Effector memory CD4-positive, alpha-beta T cell (primary cell): Measurements from ENCODE around the gene SH2D4B.

Experiments used
- DNase-seq, 3 donors: peaks; one replicate each; pipeline ENCODE4 v3.0.0-alpha.2; 2020
- H3K27ac ChIP-seq: 2 replicates; pipeline ENCODE4 v1.7.0; 2013; ENCODE audit warnings: mild to moderate bottlenecking, low read length, moderate library complexity; ENCODE audit not compliant: insufficient read depth, poor library complexity, severe bottlenecking
- H3K27me3 ChIP-seq: replicated peaks from 2 replicates; pipeline ENCODE4 v1.7.0; 2013; ENCODE audit warnings: mild to moderate bottlenecking, low read length; ENCODE audit not compliant: insufficient read depth, control insufficient read depth, poor library complexity, severe bottlenecking
- H3K36me3 ChIP-seq: 2 replicates; pipeline ENCODE4 v1.7.0; 2013; ENCODE audit warnings: mild to moderate bottlenecking, low read length, moderate library complexity; ENCODE audit not compliant: control insufficient read depth, insufficient read depth
- H3K4me1 ChIP-seq: 2 replicates; pipeline ENCODE4 v1.7.0; 2013; ENCODE audit warnings: low read length, mild to moderate bottlenecking; ENCODE audit not compliant: control insufficient read depth, insufficient read depth, poor library complexity, severe bottlenecking
- H3K4me3 ChIP-seq: 2 replicates; pipeline ENCODE4 v1.7.0; 2013; ENCODE audit warnings: low read length, low read depth, mild to moderate bottlenecking; ENCODE audit not compliant: insufficient read depth, poor library complexity, severe bottlenecking
- H3K9me3 ChIP-seq: 2 replicates; pipeline ENCODE4 v1.7.0; 2013; ENCODE audit warnings: mild to moderate bottlenecking, low read length, moderate library complexity; ENCODE audit not compliant: control insufficient read depth
- total RNA-seq, 3 donors: gene quantifications; one replicate each; lab custom pipeline; 2026; lab: John Stamatoyannopoulos, UW

Gene SH2D4B
- 0.35 to 1.5 (median 0.58) reads per million in 3 donors for total RNA-seq

GRCh38 chr10:80537736-80538480, at the start of gene SH2D4B:
SH2D4B (plus strand) TSS chr10:80537902; CDS start chr10:80538332, 430 bp downstream.
- H3K27me3 ChIP-seq, result no peaks in the 10 kb centered on the region
- no peak for DNase-seq
- no peak within 1 kb of the TSS for H3K4me3 ChIP-seq
- H3K4me1 ChIP-seq, result peaks cover 4% of the 10 kb centered on the region
- peak within 1 kb of the TSS; percentile 93 for H3K27ac ChIP-seq
- no peaks in the 10 kb centered on the region for H3K36me3 ChIP-seq
- H3K9me3 ChIP-seq, result no peaks in the 10 kb centered on the region

GRCh38 chr10:80488539-80489066, 49.1 kb upstream of the SH2D4B start:
- no peak for DNase-seq
- Histone ChIP-seq H3K27ac (peak overlapping the region; percentile 85), H3K9me3 (no peaks in the 10 kb centered on the region), H3K27me3 (no peaks in the 10 kb centered on the region), H3K4me1 (peaks cover 95% of the 10 kb centered on the region), H3K36me3 (peaks cover 28% of the 10 kb centered on the region), H3K4me3 (no peak overlapping the region)

- Histone ChIP-seq H3K27ac (peak overlapping the region; percentile 85), H3K27me3 (no peaks in the 10 kb centered on the region), H3K4me1 (peaks cover 96% of the 10 kb centered on the region), H3K4me3 (no peak overlapping the region), H3K36me3 (peaks cover 29% of the 10 kb centered on the region), H3K9me3 (no peaks in the 10 kb centered on the region)
- no peak for DNase-seq
These were observed 48.2 kb upstream of the SH2D4B start for GRCh38 chr10:80489371-80490112.

- peak overlapping the region; percentile 40 for H3K27ac ChIP-seq
- H3K27me3 ChIP-seq, result no peaks in the 10 kb centered on the region
- no peak overlapping the region for H3K4me3 ChIP-seq
- H3K4me1 ChIP-seq, result peaks cover 93% of the 10 kb centered on the region
- H3K36me3 ChIP-seq, result peaks cover 40% of the 10 kb centered on the region
- DNase-seq, result no peak
- no peaks in the 10 kb centered on the region for H3K9me3 ChIP-seq
These were observed 46.2 kb upstream of the SH2D4B start for GRCh38 chr10:80491251-80492102.

GRCh38 chr10:80492848-80493521, 44.7 kb upstream of the SH2D4B start:
- no peaks in the 10 kb centered on the region for H3K9me3 ChIP-seq
- H3K27me3 ChIP-seq, result no peaks in the 10 kb centered on the region
- peak overlapping the region; percentile 60 for H3K27ac ChIP-seq
- H3K36me3 ChIP-seq, result peaks cover 40% of the 10 kb centered on the region
- DNase-seq, result no peak
- peaks cover 91% of the 10 kb centered on the region for H3K4me1 ChIP-seq
- no peak overlapping the region for H3K4me3 ChIP-seq

- Histone ChIP-seq H3K4me3 (no peak overlapping the region), H3K27me3 (no peaks in the 10 kb centered on the region), H3K9me3 (no peaks in the 10 kb centered on the region), H3K27ac (peak overlapping the region; percentile 60), H3K36me3 (peaks cover 40% of the 10 kb centered on the region), H3K4me1 (peaks cover 91% of the 10 kb centered on the region)
- DNase-seq, result no peak
These were observed 44.1 kb upstream of the SH2D4B start for GRCh38 chr10:80493522-80494051.

GRCh38 chr10:80496555-80497172, 41.0 kb upstream of the SH2D4B start:
- H3K36me3 ChIP-seq, result peaks cover 22% of the 10 kb centered on the region
- no peak for DNase-seq
- no peak overlapping the region for H3K4me3 ChIP-seq
- no peaks in the 10 kb centered on the region for H3K9me3 ChIP-seq
- H3K27ac ChIP-seq, result no peak overlapping the region
- H3K4me1 ChIP-seq, result peaks cover 89% of the 10 kb centered on the region
- no peaks in the 10 kb centered on the region for H3K27me3 ChIP-seq

GRCh38 chr10:80497187-80498077, 40.3 kb upstream of the SH2D4B start:
- peaks cover 14% of the 10 kb centered on the region for H3K36me3 ChIP-seq
- H3K4me1 ChIP-seq, result peaks cover 90% of the 10 kb centered on the region
- H3K27ac ChIP-seq, result peak overlapping the region; percentile 73
- peak overlapping the region; percentile 23 for H3K4me3 ChIP-seq
- no peak for DNase-seq
- no peaks in the 10 kb centered on the region for H3K9me3 ChIP-seq
- no peaks in the 10 kb centered on the region for H3K27me3 ChIP-seq
